Keratinocyte (primary cell): ENCODE results near the gene MAGEA1. TPM values are rescaled to one million over a fixed set of nuclear protein-coding genes. Genes with fewer than 3 reads are reported as not detected.

Experiments used
- DNase-seq: peaks from one replicate; pipeline ENCODE4 v3.0.0-alpha.2; 2011; ENCODE audit warnings: low read depth, missing footprints, low spot score
- FAIRE-seq: peaks from 2 replicates; lab custom pipeline; 2011; peaks lifted over from hg19 to GRCh38; lab: Jason Lieb, UNC
- H2AFZ ChIP-seq: 2 replicates; pipeline ENCODE4 v1.6.0; 2012; ENCODE audit warnings: low read length, control low read depth, inconsistent platforms; ENCODE audit not compliant: control insufficient read depth
- H3K27ac ChIP-seq: 2 replicates; pipeline ENCODE4 v1.5.1; 2011; ENCODE audit warnings: low read length; ENCODE audit not compliant: control insufficient read depth, insufficient read depth
- H3K27me3 ChIP-seq: 3 replicates; pipeline ENCODE4 v1.6.0; 2011; ENCODE audit warnings: low read length; ENCODE audit not compliant: control insufficient read depth, insufficient read depth; ENCODE audit errors: extremely low read depth
- H3K36me3 ChIP-seq, 2 experiments: 2 replicates in 1 of 2; 3 replicates in 1 of 2; pipeline ENCODE4 v1.5.1; 2011; ENCODE audit warnings: low read length in 2 of 2, mild to moderate bottlenecking in 1 of 2; ENCODE audit not compliant: control insufficient read depth in 2 of 2, insufficient read depth in 2 of 2; ENCODE audit errors: extremely low read depth in 1 of 2
- H3K4me1 ChIP-seq: 3 replicates; pipeline ENCODE4 v1.5.1; 2011; ENCODE audit warnings: low read length; ENCODE audit not compliant: control insufficient read depth, insufficient read depth; ENCODE audit errors: extremely low read depth
- H3K4me2 ChIP-seq: 3 replicates; pipeline ENCODE4 v1.6.0; 2011; ENCODE audit warnings: low read depth, low read length; ENCODE audit not compliant: control insufficient read depth, insufficient read depth; ENCODE audit errors: extremely low read depth
- H3K4me3 ChIP-seq, 3 experiments: fragments of 200-600 bp in 1 of 3; sonication (generic) in 1 of 3; 2 replicates in 2 of 3; 3 replicates in 1 of 3; pipeline ENCODE4 v1.5.1; 2011 to 2016; ENCODE audit warnings: low read length in 3 of 3, mild to moderate bottlenecking in 3 of 3, control low read depth in 2 of 3, inconsistent platforms in 1 of 3, low read depth in 1 of 3, mixed read lengths in 1 of 3, mixed run types in 1 of 3, moderate library complexity in 1 of 3; ENCODE audit not compliant: control insufficient read depth in 2 of 3, insufficient read depth in 2 of 3; ENCODE audit errors: extremely low read depth in 1 of 3
- H3K79me2 ChIP-seq: 2 replicates; pipeline ENCODE4 v1.6.0; 2012; ENCODE audit warnings: low read length; ENCODE audit not compliant: control insufficient read depth, insufficient read depth
- H3K9ac ChIP-seq: 3 replicates; pipeline ENCODE4 v1.6.0; 2011; ENCODE audit warnings: low read length; ENCODE audit not compliant: control insufficient read depth, insufficient read depth; ENCODE audit errors: extremely low read depth
- H3K9me1 ChIP-seq: 3 replicates; pipeline ENCODE4 v1.6.0; 2011; ENCODE audit warnings: low read length; ENCODE audit not compliant: control insufficient read depth, insufficient read depth; ENCODE audit errors: extremely low read depth
- H3K9me3 ChIP-seq: 2 replicates; pipeline ENCODE4 v1.5.1; 2012; ENCODE audit warnings: low read depth, low read length; ENCODE audit not compliant: control insufficient read depth
- H4K20me1 ChIP-seq: 3 replicates; pipeline ENCODE4 v1.6.0; 2011; ENCODE audit warnings: low read length; ENCODE audit not compliant: control insufficient read depth, insufficient read depth; ENCODE audit errors: extremely low read depth
- EZH2 ChIP-seq: IDR thresholded peaks from one replicate; pipeline ENCODE4 v1.6.1; 2012; ENCODE audit warnings: inconsistent platforms, mild to moderate bottlenecking, low read length, moderate library complexity
- dilution Hi-C: fragments of 300-500 bp; cut with MboI; formaldehyde crosslinking; loops from one replicate; pipeline ENCODE4 v1.7.0; 2020; ENCODE audit warnings: low sequenced_read_pairs; ENCODE audit not compliant: extremely low pct_ligation_motif_present
- polyA plus RNA-seq, 5 experiments: library from polyadenylated mRNA; depleted of rRNA in 3 of 5; stranded (reverse) in 3 of 5; stranded (forward) in 1 of 5; unstranded in 1 of 5; fragments of >200 nt; gene quantifications; 1 replicate in 1 of 5; 2 replicates in 3 of 5; 3 replicates in 1 of 5; pipeline versions ENCODE4 v1.2.1 to v1.2.3, GENCODE V29; 2011 to 2012; ENCODE audit warnings: missing spikeins in 2 of 5, low read depth in 1 of 5, low replicate concordance in 1 of 5
- TF ChIP-seq, protein P1 (sequence below), 3 experiments: IDR thresholded peaks in 1 of 3; conservative IDR thresholded peaks in 1 of 3; optimal IDR thresholded peaks in 1 of 3; 2 replicates in 2 of 3; 3 replicates in 1 of 3; pipeline versions ENCODE3 to v1.5.1; 2011; ENCODE audit warnings: low read length in 3 of 3, mild to moderate bottlenecking in 3 of 3, moderate library complexity in 2 of 3, control low read depth in 1 of 3, inconsistent platforms in 1 of 3; ENCODE audit not compliant: insufficient read depth in 2 of 3; ENCODE audit errors: extremely low read depth in 1 of 3

The MAGEA1 gene
- polyA plus RNA-seq, 1 donor (not counting 4 experiments of a cell fraction or from before 2014, with no cell fraction given) = not detected

DNA sequence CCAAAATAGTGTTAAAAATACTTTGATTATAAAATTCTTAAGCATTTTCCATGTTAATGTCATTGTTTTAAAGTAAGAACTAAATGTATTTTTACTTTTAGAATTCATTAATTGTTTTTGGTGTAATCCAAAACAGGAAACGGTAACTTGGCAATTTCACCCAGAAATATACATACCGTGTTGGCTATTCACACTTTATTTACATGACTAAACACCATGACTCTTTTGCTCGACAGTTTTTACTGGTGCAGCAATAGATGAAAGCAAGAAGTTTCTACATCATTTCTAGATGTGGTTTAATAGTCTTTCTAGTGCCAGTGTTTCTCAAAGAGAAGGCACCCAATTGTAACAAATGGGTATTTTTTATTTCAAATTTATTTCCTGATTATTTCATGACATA, 25.6 kb upstream of the MAGEA1 start:
- no peak overlapping the region for H2AFZ ChIP-seq
- TF ChIP-seq EZH2 = no peak
- TF ChIP-seq, protein P1, sequence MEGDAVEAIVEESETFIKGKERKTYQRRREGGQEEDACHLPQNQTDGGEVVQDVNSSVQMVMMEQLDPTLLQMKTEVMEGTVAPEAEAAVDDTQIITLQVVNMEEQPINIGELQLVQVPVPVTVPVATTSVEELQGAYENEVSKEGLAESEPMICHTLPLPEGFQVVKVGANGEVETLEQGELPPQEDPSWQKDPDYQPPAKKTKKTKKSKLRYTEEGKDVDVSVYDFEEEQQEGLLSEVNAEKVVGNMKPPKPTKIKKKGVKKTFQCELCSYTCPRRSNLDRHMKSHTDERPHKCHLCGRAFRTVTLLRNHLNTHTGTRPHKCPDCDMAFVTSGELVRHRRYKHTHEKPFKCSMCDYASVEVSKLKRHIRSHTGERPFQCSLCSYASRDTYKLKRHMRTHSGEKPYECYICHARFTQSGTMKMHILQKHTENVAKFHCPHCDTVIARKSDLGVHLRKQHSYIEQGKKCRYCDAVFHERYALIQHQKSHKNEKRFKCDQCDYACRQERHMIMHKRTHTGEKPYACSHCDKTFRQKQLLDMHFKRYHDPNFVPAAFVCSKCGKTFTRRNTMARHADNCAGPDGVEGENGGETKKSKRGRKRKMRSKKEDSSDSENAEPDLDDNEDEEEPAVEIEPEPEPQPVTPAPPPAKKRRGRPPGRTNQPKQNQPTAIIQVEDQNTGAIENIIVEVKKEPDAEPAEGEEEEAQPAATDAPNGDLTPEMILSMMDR (optimal IDR thresholded peaks at IDR 0.05 in 1 of 3, IDR thresholded peaks at IDR 0.05 in 1 of 3, conservative IDR thresholded peaks at IDR 0.05 in 1 of 3; ENCODE audit: extremely low read depth in 1 of 3, insufficient read depth in 2 of 3, low read length in 3 of 3) = no peak
- H3K4me3 ChIP-seq = no peak overlapping the region
- no peaks in the 10 kb centered on the region for H3K9me1 ChIP-seq
- no peak overlapping the region for H3K4me2 ChIP-seq
- no peaks in the 10 kb centered on the region for H3K4me1 ChIP-seq
- DNase-seq (no peak), FAIRE-seq (no peak)
- no peaks in the 10 kb centered on the region for H3K27me3 ChIP-seq
- no peaks in the 10 kb centered on the region for H3K36me3 ChIP-seq
- no peaks in the 10 kb centered on the region for H4K20me1 ChIP-seq
- H3K9me3 ChIP-seq = no peaks in the 10 kb centered on the region
- no peak overlapping the region for H3K9ac ChIP-seq
- dilution Hi-C loops = no loop called here
- H3K79me2 ChIP-seq = no peaks in the 10 kb centered on the region
- H3K27ac ChIP-seq = no peak overlapping the region

DNA sequence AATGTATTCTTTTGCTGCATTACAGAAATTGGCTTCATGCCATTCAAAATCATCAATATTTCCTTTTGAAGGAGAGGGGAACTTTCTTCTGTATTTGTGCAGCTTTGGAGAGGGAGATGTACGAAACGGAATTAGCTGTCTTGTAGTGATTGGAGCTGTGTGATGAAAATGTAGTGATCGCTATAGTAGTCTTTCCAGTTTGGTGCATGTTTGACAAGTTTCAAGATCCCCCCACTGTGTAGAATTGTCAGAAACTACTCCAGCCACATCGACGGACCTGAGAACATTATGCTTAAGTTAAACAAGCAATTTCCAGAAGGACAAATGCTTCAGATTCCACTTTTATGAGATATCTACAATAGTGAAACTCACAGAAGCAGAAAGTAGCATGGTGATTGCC, 21.6 kb upstream of the MAGEA1 start:
- Histone ChIP-seq H2AFZ (no peak overlapping the region), H3K4me2 (no peak overlapping the region), H3K27me3 (no peaks in the 10 kb centered on the region), H3K4me3 (no peak overlapping the region), H3K27ac (no peak overlapping the region), H3K36me3 (no peaks in the 10 kb centered on the region), H3K9ac (no peak overlapping the region), H3K4me1 (no peaks in the 10 kb centered on the region), H3K9me1 (no peaks in the 10 kb centered on the region), H3K9me3 (no peaks in the 10 kb centered on the region), H4K20me1 (no peaks in the 10 kb centered on the region), H3K79me2 (no peaks in the 10 kb centered on the region)
- FAIRE-seq = no peak
- TF ChIP-seq EZH2 = no peak
- TF ChIP-seq, protein P1 (optimal IDR thresholded peaks at IDR 0.05 in 1 of 3, IDR thresholded peaks at IDR 0.05 in 1 of 3, conservative IDR thresholded peaks at IDR 0.05 in 1 of 3; ENCODE audit: extremely low read depth in 1 of 3, insufficient read depth in 2 of 3, low read length in 3 of 3) = no peak
- dilution Hi-C loops = no loop called here
- DNase-seq = no peak
